ENCODE measurements around the gene CNTNAP2. TPM values are rescaled to one million over a fixed set of nuclear protein-coding genes. Genes with fewer than 3 reads are reported as not detected.

Gene CNTNAP2
- total and polyA plus RNA-seq, 4 donors, result 0.14 to 2.3 (median 1.1) TPM

- H3K27me3 ChIP-seq (ENCODE audit: control insufficient read depth in 4 of 4, insufficient read depth in 4 of 4, low read length in 3 of 4), result peaks cover 0 to 3% (median 0%) of the 10 kb centered on the region in 4 donors
- no peaks in the 10 kb centered on the region for H3K4me1 ChIP-seq (ENCODE audit: control insufficient read depth in 4 of 4, insufficient read depth in 4 of 4, low read length in 3 of 4)
- DNase-seq (ENCODE audit: low spot score), result no peak
- no peak overlapping the region for H3K27ac ChIP-seq (ENCODE audit: low read depth in 1 of 2, low read length in 2 of 2)
- H3K9me3 ChIP-seq (ENCODE audit: control insufficient read depth in 4 of 4, low read length in 3 of 4), result no peaks in the 10 kb centered on the region
- 50% methylated on average over 1 of the region's 1 CpG for whole genome bisulfite sequencing
- H3K9ac ChIP-seq (ENCODE audit: low read depth in 1 of 2, low read length in 2 of 2), result no peak overlapping the region
- no peak overlapping the region for H3K4me3 ChIP-seq (ENCODE audit: low read depth in 1 of 3, low read length in 3 of 3)
- TF ChIP-seq CTCF (IDR thresholded peaks at IDR 0.05; ENCODE audit: low read depth, low read length, missing input control) (no peak), GABPA (IDR thresholded peaks at IDR 0.05 in 1 of 2, conservative IDR thresholded peaks at IDR 0.05 in 1 of 2) (no peak), YY1 (IDR thresholded peaks at IDR 0.05) (no peak), HNF4A (conservative IDR thresholded peaks at IDR 0.05) (no peak), ATF3 (IDR thresholded peaks at IDR 0.05) (no peak), SP1 (IDR thresholded peaks at IDR 0.05) (no peak), NR2F2 (IDR thresholded peaks at IDR 0.05) (no peak), EGR1 (IDR thresholded peaks at IDR 0.05; ENCODE audit: low read depth in 2 of 2) (no peak), RXRA (IDR thresholded peaks at IDR 0.05) (no peak), RAD21 (IDR thresholded peaks at IDR 0.05) (no peak), ZBTB33 (IDR thresholded peaks at IDR 0.05) (no peak), FOXA2 (IDR thresholded peaks at IDR 0.05) (no peak), MAX (IDR thresholded peaks at IDR 0.05) (no peak)
- H3K36me3 ChIP-seq (ENCODE audit: control insufficient read depth in 4 of 4, insufficient read depth in 3 of 4, low read depth in 1 of 4, low read length in 3 of 4), result no peaks in the 10 kb centered on the region
Measured at GRCh38 chr7:147586526-147586925, 1469.9 kb downstream of the CNTNAP2 start.

GRCh38 chr7:147593271-147594057 lies 1476.9 kb downstream of the CNTNAP2 start:
- Histone ChIP-seq H3K4me1 (ENCODE audit: control insufficient read depth in 4 of 4, insufficient read depth in 4 of 4, low read length in 3 of 4) (no peaks in the 10 kb centered on the region), H3K4me3 (ENCODE audit: low read depth in 1 of 3, low read length in 3 of 3) (no peak overlapping the region), H3K9ac (ENCODE audit: low read depth in 1 of 2, low read length in 2 of 2) (no peak overlapping the region), H3K36me3 (ENCODE audit: control insufficient read depth in 4 of 4, insufficient read depth in 3 of 4, low read depth in 1 of 4, low read length in 3 of 4) (no peaks in the 10 kb centered on the region), H3K27ac (ENCODE audit: low read depth in 1 of 2, low read length in 2 of 2) (no peak overlapping the region), H3K27me3 (ENCODE audit: control insufficient read depth in 4 of 4, insufficient read depth in 4 of 4, low read length in 3 of 4) (no peaks in the 10 kb centered on the region), H3K9me3 (ENCODE audit: control insufficient read depth in 4 of 4, low read length in 3 of 4) (peaks cover 0 to 2% (median 0%) of the 10 kb centered on the region in 4 donors)
- TF ChIP-seq ATF3 (IDR thresholded peaks at IDR 0.05), result no peak
- TF ChIP-seq FOXA1 (IDR thresholded peaks at IDR 0.05), result no peak
- no peak for TF ChIP-seq RAD21 (IDR thresholded peaks at IDR 0.05)
- TF ChIP-seq TAF1 (conservative IDR thresholded peaks at IDR 0.05), result no peak
- TF ChIP-seq FOXA2 (IDR thresholded peaks at IDR 0.05), result no peak
- TF ChIP-seq NR2F2 (IDR thresholded peaks at IDR 0.05), result no peak
- TF ChIP-seq MAX (IDR thresholded peaks at IDR 0.05), result no peak
- TF ChIP-seq JUND (IDR thresholded peaks at IDR 0.05), result no peak
- TF ChIP-seq YY1 (IDR thresholded peaks at IDR 0.05), result no peak
- TF ChIP-seq REST (IDR thresholded peaks at IDR 0.05), result no peak
- no peak for TF ChIP-seq SP1 (IDR thresholded peaks at IDR 0.05)
- TF ChIP-seq ZBTB33 (IDR thresholded peaks at IDR 0.05), result no peak
- DNase-seq (ENCODE audit: low spot score), result no peak
- 70% methylated on average over 2 of the region's 2 CpGs for WGBS
